ENCODE measurements around the gene PSMD6.

DNA sequence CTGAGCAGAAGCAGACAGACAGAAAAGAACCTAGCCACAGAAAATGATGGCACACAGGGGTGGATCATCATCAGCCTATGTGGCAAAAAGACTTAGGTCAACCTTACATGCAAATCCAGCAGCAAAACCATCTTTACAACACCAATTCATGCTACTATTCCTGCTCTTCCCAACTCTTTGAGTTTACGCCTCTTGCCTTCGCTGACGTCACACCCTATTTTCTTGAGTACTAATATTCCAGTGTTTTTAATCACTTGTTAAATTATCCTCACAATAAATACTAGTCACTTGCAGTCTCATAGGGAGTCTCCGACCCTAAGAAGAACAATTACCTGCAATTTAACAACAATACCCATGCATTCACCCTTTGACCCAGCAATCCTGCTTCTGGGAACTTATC lies 6.0 kb upstream of the PSMD6 start:
- TF ChIP-seq POLR2A (IDR thresholded peaks at IDR 0.05; ENCODE audit: low read depth, low read length) (no peak), TAF1 (IDR thresholded peaks at IDR 0.05; ENCODE audit: borderline replicate concordance, low read depth, low read length) (no peak), POLR2AphosphoS5 (IDR thresholded peaks at IDR 0.05; ENCODE audit: low read depth, low read length) (no peak)
